Suprapubic skin (tissue), 4 donors: ENCODE measurements around the gene PRIMA1.

Experiments
- POLR2A ChIP-seq, 2 donors: fragments of 450-650 bp; IDR thresholded peaks; one replicate each; pipeline ENCODE4 v1.6.1; 2017; ENCODE audit warnings: antibody characterized with exemption in 2 of 2, mild to moderate bottlenecking in 2 of 2, moderate library complexity in 2 of 2
- POLR2AphosphoS5 ChIP-seq, 3 donors: sonication (generic); formaldehyde crosslinking; IDR thresholded peaks; one replicate each; pipeline ENCODE4 v1.6.1; 2017; ENCODE audit warnings: antibody characterized with exemption in 3 of 3
- TF ChIP-seq, protein P1 (sequence below), 2 donors: fragments of 200-600 bp in 1 of 2; fragments of 450-650 bp in 1 of 2; sonication (generic) in 1 of 2; IDR thresholded peaks; one replicate each; pipeline ENCODE4 v1.5.1; 2016 to 2019; ENCODE audit warnings: antibody characterized with exemption in 2 of 2, mild to moderate bottlenecking in 1 of 2, moderate library complexity in 1 of 2

DNA sequence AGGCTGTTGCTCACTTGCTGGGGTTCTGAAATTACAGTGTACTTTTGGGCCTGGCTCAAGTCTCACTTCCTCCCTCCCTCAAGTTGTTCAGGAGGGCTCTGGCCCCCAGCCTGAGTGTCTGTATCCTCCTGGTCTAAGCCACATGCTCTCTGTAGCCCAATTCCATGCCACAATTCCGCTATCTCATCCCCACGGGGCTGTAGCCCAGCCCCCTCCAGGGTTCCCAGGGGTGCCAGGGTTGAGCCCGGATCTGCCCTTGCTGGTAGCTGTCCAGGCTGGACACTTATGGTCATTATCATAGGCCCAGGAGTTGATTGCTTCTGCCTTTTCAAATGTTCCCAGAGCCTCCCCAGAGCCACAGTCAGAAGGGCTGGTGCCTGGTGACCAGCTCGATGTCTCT, 65.3 kb downstream of the PRIMA1 start:
- TF ChIP-seq, protein P1, sequence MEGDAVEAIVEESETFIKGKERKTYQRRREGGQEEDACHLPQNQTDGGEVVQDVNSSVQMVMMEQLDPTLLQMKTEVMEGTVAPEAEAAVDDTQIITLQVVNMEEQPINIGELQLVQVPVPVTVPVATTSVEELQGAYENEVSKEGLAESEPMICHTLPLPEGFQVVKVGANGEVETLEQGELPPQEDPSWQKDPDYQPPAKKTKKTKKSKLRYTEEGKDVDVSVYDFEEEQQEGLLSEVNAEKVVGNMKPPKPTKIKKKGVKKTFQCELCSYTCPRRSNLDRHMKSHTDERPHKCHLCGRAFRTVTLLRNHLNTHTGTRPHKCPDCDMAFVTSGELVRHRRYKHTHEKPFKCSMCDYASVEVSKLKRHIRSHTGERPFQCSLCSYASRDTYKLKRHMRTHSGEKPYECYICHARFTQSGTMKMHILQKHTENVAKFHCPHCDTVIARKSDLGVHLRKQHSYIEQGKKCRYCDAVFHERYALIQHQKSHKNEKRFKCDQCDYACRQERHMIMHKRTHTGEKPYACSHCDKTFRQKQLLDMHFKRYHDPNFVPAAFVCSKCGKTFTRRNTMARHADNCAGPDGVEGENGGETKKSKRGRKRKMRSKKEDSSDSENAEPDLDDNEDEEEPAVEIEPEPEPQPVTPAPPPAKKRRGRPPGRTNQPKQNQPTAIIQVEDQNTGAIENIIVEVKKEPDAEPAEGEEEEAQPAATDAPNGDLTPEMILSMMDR (IDR thresholded peaks at IDR 0.05): no peak
- no peak for TF ChIP-seq POLR2A (IDR thresholded peaks at IDR 0.05)
- TF ChIP-seq POLR2AphosphoS5 (IDR thresholded peaks at IDR 0.05): no peak
